GM12878 (cell line): Measurements from ENCODE around the gene CCDC134. TPM values are rescaled to one million over a fixed set of nuclear protein-coding genes. Genes with fewer than 3 reads are reported as not detected.
A peak's percentile ranks its signal among the peaks of the same experiment; 100 is the strongest.

Experiments
- ATAC-seq: fragments of 200-7000 bp; cut with Tn5 transposase; 3 replicates; pipeline ENCODE4 v1.9.1; 2020; ENCODE audit warnings: mild to moderate bottlenecking, moderate library complexity
- BruUV-seq: library from RNA; stranded (reverse); fragments of 400-500 nt; replicated peaks from 2 replicates; lab custom pipeline; 2021; lab: Mats Ljungman, UMichigan
- CTCF ChIA-PET: fragments of 300-600 bp; sonication (Branson Sonifier 250); formaldehyde crosslinking; extraction: SDS; loops from one replicate; lab custom pipeline; 2021; ENCODE audit warnings: inconsistent platforms; lab: Yijun Ruan, JAX
- POLR2A ChIA-PET: fragments of 350-600 bp; formaldehyde crosslinking; extraction: SDS; loops from one replicate; lab custom pipeline; 2021; ENCODE audit warnings: inconsistent platforms; lab: Charles Lee
- RAD21 ChIA-PET: fragments of 300-600 bp; sonication (Branson Sonifier 250); formaldehyde crosslinking; loops from one replicate; lab custom pipeline; 2023; ENCODE audit warnings: antibody characterized with exemption; ENCODE audit not compliant: unreplicated experiment; lab: Charles Lee
- SMC1A ChIA-PET: fragments of 300-600 bp; sonication (Branson Sonifier 250); formaldehyde crosslinking; loops from one replicate; lab custom pipeline; 2023; ENCODE audit not compliant: unreplicated experiment, uncharacterized antibody; lab: Charles Lee
- DNase-seq: peaks from one replicate; pipeline ENCODE4 v3.0.0-alpha.2; 2011; ENCODE audit warnings: low read depth, low spot score
- FAIRE-seq: peaks from 3 replicates; lab custom pipeline; 2011; peaks lifted over from hg19 to GRCh38; lab: Jason Lieb, UNC
- H2AFZ ChIP-seq: 2 replicates; pipeline ENCODE4 v1.6.0; 2011; ENCODE audit warnings: low read depth, low read length, control low read depth; ENCODE audit not compliant: control insufficient read depth
- H3K27ac ChIP-seq: 2 replicates; pipeline ENCODE4 v1.5.1; 2011; ENCODE audit warnings: control low read depth; ENCODE audit not compliant: control insufficient read depth, insufficient read depth
- H3K27me3 ChIP-seq, 2 experiments: replicated peaks in 1 of 2; 2 replicates each; pipeline versions ENCODE4 v1.6.0 to v1.6.1; 2011; ENCODE audit warnings: low read length in 1 of 2; ENCODE audit not compliant: control insufficient read depth in 2 of 2, insufficient read depth in 2 of 2
- H3K36me3 ChIP-seq, 2 experiments: 2 replicates each; pipeline ENCODE4 v1.5.1; 2011; ENCODE audit warnings: low read length in 1 of 2; ENCODE audit not compliant: control insufficient read depth in 2 of 2, insufficient read depth in 2 of 2
- H3K4me1 ChIP-seq: 2 replicates; pipeline ENCODE4 v1.6.1; 2011; ENCODE audit warnings: mild to moderate bottlenecking, low read length, moderate library complexity, mixed read lengths; ENCODE audit not compliant: control insufficient read depth, insufficient read depth
- H3K4me2 ChIP-seq: 2 replicates; pipeline ENCODE4 v1.6.0; 2011; ENCODE audit warnings: control low read depth; ENCODE audit not compliant: control insufficient read depth, insufficient read depth
- H3K4me3 ChIP-seq: fragments of 200-600 bp; sonication (generic); 2 replicates; pipeline ENCODE4 v1.5.1; 2016
- H3K79me2 ChIP-seq: 2 replicates; pipeline ENCODE4 v1.6.0; 2011; ENCODE audit warnings: low read length; ENCODE audit not compliant: control insufficient read depth, insufficient read depth
- H3K9ac ChIP-seq: 2 replicates; pipeline ENCODE4 v1.8.0; 2011; ENCODE audit warnings: low read length, control low read depth, mixed read lengths; ENCODE audit not compliant: control insufficient read depth, insufficient read depth
- H3K9me3 ChIP-seq: replicated peaks from 3 replicates; pipeline ENCODE4 v1.5.1; 2011; ENCODE audit warnings: mild to moderate bottlenecking, low read length; ENCODE audit not compliant: control insufficient read depth, insufficient read depth
- H4K20me1 ChIP-seq: 2 replicates; pipeline ENCODE4 v1.6.0; 2011; ENCODE audit not compliant: control insufficient read depth, insufficient read depth
- BRCA1 ChIP-seq: IDR thresholded peaks from 2 replicates; pipeline ENCODE4 v1.6.1; 2011; ENCODE audit warnings: low read depth, low read length, improper control_type of control experiment
- NBN ChIP-seq: fragments of 450-650 bp; IDR thresholded peaks from 2 replicates; pipeline ENCODE4 v1.6.1; 2016
- NR2F1 ChIP-seq: fragments of 450-650 bp; conservative IDR thresholded peaks from 2 replicates; pipeline ENCODE4 v1.6.1; 2017; ENCODE audit warnings: mild to moderate bottlenecking
- RBBP5 ChIP-seq: fragments of 200-600 bp; sonication (generic); conservative IDR thresholded peaks from 2 replicates; pipeline ENCODE4 v1.6.1; 2016
- SMARCA5 ChIP-seq: fragments of 450-650 bp; IDR thresholded peaks from 2 replicates; pipeline ENCODE4 v1.6.1; 2017; ENCODE audit warnings: mild to moderate bottlenecking
- WGBS: methylation state at CpG from one replicate; pipeline ENCODE4 v1.1.6; 2016; ENCODE audit warnings: low lambda C conversion rate; ENCODE audit not compliant: insufficient replicate concordance, insufficient coverage; ENCODE audit errors: missing lambda C conversion rate; 5-methylcytosine and 5-hydroxymethylcytosine counted together
- in situ Hi-C: fragments of 300-500 bp; cut with MboI; formaldehyde crosslinking; loops from 9 replicates; pipeline ENCODE4 v1.14.3; 2018; ENCODE audit warnings: mixed read lengths
- intact Hi-C: fragments of 100-400 bp; cut with micrococcal nuclease; formaldehyde crosslinking; loops from one replicate; pipeline ENCODE4 v1.14.2; 2022; ENCODE audit not compliant: unreplicated experiment
- polyA plus RNA-seq, 11 experiments: library from polyadenylated mRNA; depleted of rRNA in 4 of 11; unstranded in 6 of 11; stranded (reverse) in 5 of 11; fragments of >200 nt; fragmentation: Nextera tagmentation in 4 of 11; fragmentation: Illumina TruSeq in 1 of 11; extraction: Ambion mirVana in 4 of 11; extraction: Trizol in 1 of 11; gene quantifications; 1 replicate in 1 of 11; 2 replicates in 10 of 11; pipeline versions ENCODE4 v1.2.1 to v1.2.3, GENCODE V29; 2011 to 2016; ENCODE audit warnings: inconsistent platforms in 2 of 11, missing spikeins in 2 of 11, low read depth in 1 of 11
- total RNA-seq, 4 experiments: library from RNA; depleted of rRNA in 3 of 4; stranded (reverse); fragments of >200 nt in 3 of 4; fragmentation: Illumina TruSeq in 1 of 4; extraction: Trizol in 1 of 4; gene quantifications; 2 replicates each; pipeline versions ENCODE4 v1.2.1 to v1.2.3, GENCODE V29; 2013 to 2021
- TF ChIP-seq, protein P1 (sequence below): fragments of 450-650 bp; IDR thresholded peaks from 2 replicates; pipeline ENCODE4 v1.6.1; 2017; ENCODE audit warnings: mild to moderate bottlenecking

CCDC134 gene
- total and polyA plus RNA-seq, 10 of the 15 experiments (the other 5 are each of a cell fraction or from before 2014, with no cell fraction given) = 0.35 to 19.3 (median 11.8) TPM

DNA sequence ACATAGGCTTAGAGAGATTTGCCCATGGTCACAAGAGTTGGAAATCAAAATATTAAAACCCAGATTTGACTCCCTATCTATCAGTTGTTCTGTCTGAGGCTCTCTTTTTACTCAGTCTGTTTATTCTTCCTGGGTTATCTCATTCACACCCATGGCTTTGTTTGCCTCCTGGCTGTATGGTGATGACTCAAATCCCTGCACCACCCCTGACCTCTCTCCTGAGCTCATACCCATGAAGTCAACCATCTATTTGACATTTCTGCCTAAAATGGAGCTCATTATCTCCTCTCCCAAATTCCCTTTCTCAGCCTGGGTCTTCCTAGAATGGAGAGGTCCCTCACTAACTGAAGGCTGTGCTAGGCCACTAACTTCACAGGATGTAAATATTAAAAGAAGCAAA lies 27.8 kb upstream of the CCDC134 start:
- ChIA-PET SMC1A (interaction anchor here (0.7 to 1.6 kb wide), 3 partner anchors 9 to 31 kb away, joined by 3 to 7 read pairs (median 3); no protein-coding TSS in a partner anchor), POLR2A (interaction anchor here (1.3 to 1.4 kb wide), 2 partner anchors 9 to 26 kb away, joined by 3 to 7 read pairs; no protein-coding TSS in a partner anchor), RAD21 (interaction anchor here (1.2 kb wide), 1 partner anchor 10 kb away, joined by 3 read pairs; no protein-coding TSS in a partner anchor), CTCF (interaction anchor here (0.7 to 2.1 kb wide), 7 partner anchors 8 to 230 kb away, joined by 3 to 10 read pairs (median 4); no protein-coding TSS in a partner anchor)
- FAIRE-seq = no peak
- in situ Hi-C loops = no loop called here
- H3K36me3 ChIP-seq = no peaks in the 10 kb centered on the region; a peak in 1 of 4 replicates
- no peaks in the 10 kb centered on the region for H3K79me2 ChIP-seq
- H3K27me3 ChIP-seq = no peaks in the 10 kb centered on the region
- H3K27ac ChIP-seq = no peak overlapping the region
- no peaks in the 10 kb centered on the region for H4K20me1 ChIP-seq
- H2AFZ ChIP-seq = no peak overlapping the region
- DNase-seq = no peak
- no peak overlapping the region for H3K4me3 ChIP-seq
- no peaks in the 10 kb centered on the region for H3K4me1 ChIP-seq
- no peaks in the 10 kb centered on the region for H3K9me3 ChIP-seq
- H3K9ac ChIP-seq = no peak overlapping the region
- TF ChIP-seq NR2F1 (peak; percentile 43; the same call in 1 of the 2 replicates), BRCA1 (no peak)
- no peak for ATAC-seq
- intact Hi-C loops = no loop called here
- H3K4me2 ChIP-seq = no peak overlapping the region
- no TSS peak for BruUV-seq

DNA sequence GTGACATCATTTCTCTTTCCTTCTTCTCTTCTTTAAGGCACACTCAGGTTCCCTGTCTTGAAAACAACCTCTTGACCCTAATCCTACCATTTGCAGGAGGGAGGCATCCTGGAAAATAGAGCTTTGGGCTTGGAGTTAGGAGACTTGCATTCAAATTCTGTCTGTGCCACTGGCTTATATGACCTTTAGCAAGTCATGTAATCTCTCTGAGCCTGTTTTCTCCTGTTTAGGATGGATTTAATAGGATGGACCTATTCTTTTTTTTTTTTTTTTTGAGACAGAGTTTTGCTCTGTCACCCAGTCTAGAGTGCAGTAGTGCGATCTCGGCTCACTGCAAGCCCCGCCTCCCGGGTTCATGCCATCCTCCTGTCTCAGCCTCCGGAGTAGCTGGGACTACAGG lies 25.1 kb upstream of the CCDC134 start:
- H3K27me3 ChIP-seq = no peaks in the 10 kb centered on the region
- intact Hi-C loops (no loop called here), in situ Hi-C loops (no loop called here)
- no peak for ATAC-seq
- TF ChIP-seq SMARCA5 (no peak), NBN (no peak), RBBP5 (no peak)
- TF ChIP-seq, protein P1, sequence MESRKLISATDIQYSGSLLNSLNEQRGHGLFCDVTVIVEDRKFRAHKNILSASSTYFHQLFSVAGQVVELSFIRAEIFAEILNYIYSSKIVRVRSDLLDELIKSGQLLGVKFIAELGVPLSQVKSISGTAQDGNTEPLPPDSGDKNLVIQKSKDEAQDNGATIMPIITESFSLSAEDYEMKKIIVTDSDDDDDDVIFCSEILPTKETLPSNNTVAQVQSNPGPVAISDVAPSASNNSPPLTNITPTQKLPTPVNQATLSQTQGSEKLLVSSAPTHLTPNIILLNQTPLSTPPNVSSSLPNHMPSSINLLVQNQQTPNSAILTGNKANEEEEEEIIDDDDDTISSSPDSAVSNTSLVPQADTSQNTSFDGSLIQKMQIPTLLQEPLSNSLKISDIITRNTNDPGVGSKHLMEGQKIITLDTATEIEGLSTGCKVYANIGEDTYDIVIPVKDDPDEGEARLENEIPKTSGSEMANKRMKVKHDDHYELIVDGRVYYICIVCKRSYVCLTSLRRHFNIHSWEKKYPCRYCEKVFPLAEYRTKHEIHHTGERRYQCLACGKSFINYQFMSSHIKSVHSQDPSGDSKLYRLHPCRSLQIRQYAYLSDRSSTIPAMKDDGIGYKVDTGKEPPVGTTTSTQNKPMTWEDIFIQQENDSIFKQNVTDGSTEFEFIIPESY = no peak
- 71% methylated on average over 5 of the region's 5 CpGs for WGBS
- H2AFZ ChIP-seq = no peak overlapping the region
- H3K36me3 ChIP-seq = peaks cover 0 to 2% of the 10 kb centered on the region in 2 experiments; a peak in 2 of 4 replicates
- DNase-seq = no peak
- POLR2A ChIA-PET = no interaction called here
- RAD21 ChIA-PET = no interaction called here
- no peaks in the 10 kb centered on the region for H3K79me2 ChIP-seq
- no peaks in the 10 kb centered on the region for H3K9me3 ChIP-seq
- CTCF ChIA-PET = interaction anchor here (2.7 to 2.8 kb wide), 2 partner anchors 29 to 78 kb away, joined by 12 to 14 read pairs; no protein-coding TSS in a partner anchor
- H4K20me1 ChIP-seq = no peaks in the 10 kb centered on the region
- no peak overlapping the region for H3K4me2 ChIP-seq
- no peak overlapping the region for H3K27ac ChIP-seq
- FAIRE-seq = no peak
- H3K9ac ChIP-seq = no peak overlapping the region
- H3K4me1 ChIP-seq = no peaks in the 10 kb centered on the region; the same call in 1 of the 2 replicates
- BruUV-seq = no TSS peak
- SMC1A ChIA-PET = interaction anchor here (1.1 to 1.3 kb wide), 2 partner anchors 12 to 32 kb away, joined by 3 to 4 read pairs; no protein-coding TSS in a partner anchor
- H3K4me3 ChIP-seq = no peak overlapping the region
